Osteoblast (primary cell): ENCODE data around the gene ABL2. TPM values are rescaled to one million over a fixed set of nuclear protein-coding genes. Genes with fewer than 3 reads are reported as not detected.
A peak's percentile ranks its signal among the peaks of the same experiment; 100 is the strongest.

Experiments
- DNase-seq: peaks from one replicate; pipeline ENCODE4 v3.0.0; 2011; ENCODE audit warnings: low spot score, mixed read lengths; ENCODE audit not compliant: insufficient read length; ENCODE audit errors: missing footprints
- H2AFZ ChIP-seq: 2 replicates; pipeline ENCODE4 v1.6.0; 2011; ENCODE audit warnings: mild to moderate bottlenecking, low read length
- H3K27ac ChIP-seq: 2 replicates; pipeline ENCODE4 v1.5.1; 2011; ENCODE audit warnings: mild to moderate bottlenecking, low read depth, low read length, moderate library complexity
- H3K27me3 ChIP-seq: 2 replicates; pipeline ENCODE4 v1.6.0; 2012; ENCODE audit warnings: mild to moderate bottlenecking, control low read depth, inconsistent platforms, low read length, moderate library complexity; ENCODE audit not compliant: insufficient read depth
- H3K36me3 ChIP-seq: 2 replicates; pipeline ENCODE4 v1.5.1; 2011; ENCODE audit warnings: mild to moderate bottlenecking, low read length, control low read depth, moderate library complexity; ENCODE audit not compliant: insufficient read depth
- H3K4me1 ChIP-seq: 2 replicates; pipeline ENCODE4 v1.5.1; 2011; ENCODE audit warnings: mild to moderate bottlenecking, low read length, control low read depth, moderate library complexity; ENCODE audit not compliant: insufficient read depth
- H3K4me2 ChIP-seq: 2 replicates; pipeline ENCODE4 v1.6.0; 2011; ENCODE audit warnings: mild to moderate bottlenecking, low read length; ENCODE audit not compliant: insufficient read depth
- H3K4me3 ChIP-seq: fragments of 200-600 bp; sonication (generic); 3 replicates; pipeline ENCODE4 v1.5.1; 2012; ENCODE audit warnings: mild to moderate bottlenecking, low read length, inconsistent platforms; ENCODE audit not compliant: insufficient read depth
- H3K79me2 ChIP-seq: 2 replicates; pipeline ENCODE4 v1.6.0; 2012; ENCODE audit warnings: mild to moderate bottlenecking, low read length, control low read depth, inconsistent platforms; ENCODE audit not compliant: insufficient read depth
- H3K9me3 ChIP-seq: 2 replicates; pipeline ENCODE4 v1.5.1; 2011; ENCODE audit warnings: low read depth, low read length, control low read depth
- H4K20me1 ChIP-seq: 2 replicates; pipeline ENCODE4 v1.6.0; 2012; ENCODE audit warnings: mild to moderate bottlenecking, low read length, control low read depth; ENCODE audit not compliant: insufficient read depth
- CTCF ChIP-seq: IDR thresholded peaks from 2 replicates; pipeline ENCODE4 v1.5.1; 2011; ENCODE audit warnings: mild to moderate bottlenecking, low read depth, low read length, moderate library complexity; ENCODE audit errors: extremely low read depth
- total RNA-seq: library from RNA; depleted of rRNA; stranded (reverse); fragments of >200 nt; gene quantifications from 2 replicates; pipeline ENCODE4 v1.2.3, GENCODE V29; 2012

ABL2 gene
- total RNA-seq, 1 donor, result 87.2 TPM

DNA sequence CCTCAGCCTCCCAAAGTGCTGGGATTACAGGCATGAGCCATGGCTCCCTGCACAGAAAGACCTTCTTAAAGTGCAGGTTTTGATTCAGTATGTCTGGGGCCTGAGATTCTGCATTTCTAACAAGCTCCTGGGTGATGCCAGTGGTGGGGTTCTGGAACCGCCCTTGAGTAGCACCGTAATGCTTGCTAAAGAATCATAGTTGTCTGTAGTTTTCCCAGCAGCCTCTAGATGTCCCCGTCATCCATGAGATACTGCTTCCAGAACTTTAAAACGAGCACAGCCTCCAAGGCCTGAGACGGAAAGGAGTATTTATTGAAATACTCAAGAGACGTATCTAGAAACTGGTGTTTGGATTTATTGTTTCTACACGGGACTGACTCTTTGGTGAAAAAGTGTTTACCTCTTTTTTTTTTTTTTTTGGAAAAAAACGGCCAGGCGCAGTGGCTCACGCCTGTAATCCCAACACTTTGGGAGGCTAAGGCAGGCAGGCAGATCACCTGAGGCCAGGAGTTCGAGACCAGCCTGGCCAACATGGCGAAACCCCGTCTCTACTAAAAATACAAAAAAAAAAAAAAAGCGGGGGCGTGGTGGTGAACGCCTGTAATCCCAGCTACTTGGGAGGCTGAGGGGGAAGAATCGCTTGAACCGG, 150.2 kb downstream of the ABL2 start:
- Histone ChIP-seq H3K27me3 (no peaks in the 10 kb centered on the region), H3K4me2 (no peak overlapping the region), H4K20me1 (no peaks in the 10 kb centered on the region), H3K79me2 (peaks cover 16% of the 10 kb centered on the region), H3K9me3 (no peaks in the 10 kb centered on the region), H3K4me3 (no peak overlapping the region), H3K36me3 (no peaks in the 10 kb centered on the region), H3K27ac (no peak overlapping the region), H3K4me1 (peaks cover 24% of the 10 kb centered on the region), H2AFZ (no peak overlapping the region)
- peak; percentile 70 for TF ChIP-seq CTCF
- peak; percentile 93 for DNase-seq

GRCh38 chr1:179077396-179077795, 152.1 kb downstream of the ABL2 start:
- H2AFZ ChIP-seq, result no peak overlapping the region
- no peak overlapping the region for H3K4me3 ChIP-seq
- DNase-seq, result peak; percentile 81
- no peak overlapping the region for H3K27ac ChIP-seq
- H3K9me3 ChIP-seq, result no peaks in the 10 kb centered on the region
- H3K4me2 ChIP-seq, result no peak overlapping the region
- TF ChIP-seq CTCF, result no peak
- H3K27me3 ChIP-seq, result no peaks in the 10 kb centered on the region
- H3K79me2 ChIP-seq, result peaks cover under 1% of the 10 kb centered on the region
- no peaks in the 10 kb centered on the region for H4K20me1 ChIP-seq
- peaks cover 20% of the 10 kb centered on the region for H3K4me1 ChIP-seq
- H3K36me3 ChIP-seq, result peaks cover 9% of the 10 kb centered on the region

DNA sequence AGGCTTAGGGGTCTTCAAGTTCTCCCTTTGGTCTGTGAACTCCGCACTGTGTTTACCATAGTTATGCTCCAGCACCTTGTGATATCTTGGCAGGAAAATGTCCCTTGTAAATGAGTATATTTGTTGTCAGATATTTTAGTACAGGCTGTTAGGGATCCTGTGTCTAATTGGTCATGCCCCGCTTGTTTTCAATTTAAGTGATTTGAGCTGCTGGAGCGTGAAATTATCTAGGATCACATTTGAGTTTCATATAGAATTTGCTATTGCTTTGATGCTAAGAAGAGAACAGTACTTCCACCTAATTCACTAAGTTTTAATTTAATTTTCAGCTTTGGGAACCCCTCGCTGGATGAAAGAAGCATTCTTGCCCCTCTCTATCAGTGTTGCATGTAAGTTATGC, 163.0 kb downstream of the ABL2 start:
- peaks cover 2% of the 10 kb centered on the region for H3K79me2 ChIP-seq
- H3K4me2 ChIP-seq, result no peak overlapping the region
- H3K27ac ChIP-seq, result no peak overlapping the region
- DNase-seq, result no peak
- no peaks in the 10 kb centered on the region for H4K20me1 ChIP-seq
- H3K4me1 ChIP-seq, result no peaks in the 10 kb centered on the region
- no peaks in the 10 kb centered on the region for H3K9me3 ChIP-seq
- H3K27me3 ChIP-seq, result no peaks in the 10 kb centered on the region
- H2AFZ ChIP-seq, result no peak overlapping the region
- H3K4me3 ChIP-seq, result no peak overlapping the region
- peaks cover 40% of the 10 kb centered on the region for H3K36me3 ChIP-seq
- no peak for TF ChIP-seq CTCF

DNA sequence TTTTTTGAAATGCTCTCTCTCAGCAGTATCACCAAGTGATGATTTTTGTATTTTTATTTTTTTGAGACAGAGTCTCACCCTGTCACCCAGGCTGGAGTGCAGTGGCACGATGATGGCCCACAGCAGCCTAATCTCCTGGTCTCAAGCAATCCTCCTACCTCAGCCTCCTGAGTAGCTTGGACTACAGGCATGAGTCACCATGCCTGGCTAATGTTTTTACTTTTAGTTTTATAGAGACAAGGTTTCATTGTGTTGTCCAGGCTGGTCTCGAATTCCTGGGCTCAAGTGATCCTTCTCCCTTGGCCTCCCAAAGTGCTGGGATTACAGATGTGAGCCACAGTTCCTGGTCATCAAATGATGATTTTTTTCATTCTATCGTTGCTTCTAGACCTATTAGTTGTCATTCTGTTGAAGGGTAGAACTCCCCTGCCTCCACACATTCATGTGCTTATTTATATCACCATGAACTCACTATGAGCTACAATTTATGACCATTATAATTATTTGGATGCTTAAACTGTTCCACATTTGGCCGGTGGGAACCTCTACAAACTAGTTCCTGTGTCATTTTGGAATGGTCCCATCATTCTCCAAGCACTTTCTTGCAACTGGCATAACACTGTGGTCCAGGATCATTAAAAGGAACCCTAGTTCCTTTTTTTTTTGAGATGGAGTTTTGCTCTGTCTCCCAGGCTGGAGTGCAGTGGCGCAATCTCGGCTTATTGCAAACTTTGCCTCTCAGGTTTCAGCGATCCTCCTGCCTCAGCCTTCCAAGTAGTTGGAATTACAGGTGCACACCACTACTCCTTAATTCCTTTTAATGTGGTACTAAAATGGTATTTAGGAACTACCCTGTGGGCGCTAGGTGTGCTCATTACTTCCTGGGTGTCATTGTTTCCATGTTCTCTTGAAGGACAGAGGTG, 167.9 kb downstream of the ABL2 start:
- Histone ChIP-seq H3K9me3 (no peaks in the 10 kb centered on the region), H3K4me3 (no peak overlapping the region), H2AFZ (no peak overlapping the region), H3K79me2 (peaks cover 5% of the 10 kb centered on the region), H3K27ac (no peak overlapping the region), H3K27me3 (no peaks in the 10 kb centered on the region), H3K36me3 (peaks cover 22% of the 10 kb centered on the region), H3K4me1 (peaks cover 19% of the 10 kb centered on the region), H4K20me1 (no peaks in the 10 kb centered on the region), H3K4me2 (no peak overlapping the region)
- DNase-seq, result no peak
- TF ChIP-seq CTCF, result no peak
